Measurements from ENCODE around the gene STIM2.

DNA sequence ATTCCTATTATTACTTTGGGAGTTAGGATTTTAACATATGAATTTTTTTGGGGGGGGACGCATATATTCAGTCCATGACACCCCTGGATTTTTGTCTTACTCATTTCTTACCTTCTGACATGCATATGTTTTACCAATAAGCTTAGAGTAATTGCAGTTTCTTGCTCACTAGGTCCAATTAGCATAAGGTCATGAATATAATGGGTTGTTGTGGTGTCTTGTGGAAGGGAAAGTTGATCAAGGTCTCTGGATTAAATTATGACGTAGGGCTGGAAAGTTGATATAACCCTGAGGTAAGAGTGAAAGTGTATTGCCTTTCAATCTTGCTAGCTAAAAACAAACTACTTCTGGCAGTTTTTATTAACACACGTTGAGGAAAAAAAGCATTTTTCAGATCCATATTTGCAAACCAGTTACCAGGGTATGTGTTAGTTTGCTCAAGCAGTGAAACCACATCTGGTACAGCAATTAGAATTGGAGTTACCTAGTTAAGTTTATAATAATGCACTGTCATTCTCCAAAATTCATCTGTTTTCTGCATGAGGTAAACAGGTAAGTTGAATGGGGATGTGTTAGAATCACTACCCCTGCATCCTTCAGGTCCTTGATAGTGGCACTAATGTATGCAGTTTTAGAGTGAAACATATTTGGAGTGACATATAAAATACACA lies 32.0 kb downstream of the STIM2 start:
- TF ChIP-seq, protein P1, sequence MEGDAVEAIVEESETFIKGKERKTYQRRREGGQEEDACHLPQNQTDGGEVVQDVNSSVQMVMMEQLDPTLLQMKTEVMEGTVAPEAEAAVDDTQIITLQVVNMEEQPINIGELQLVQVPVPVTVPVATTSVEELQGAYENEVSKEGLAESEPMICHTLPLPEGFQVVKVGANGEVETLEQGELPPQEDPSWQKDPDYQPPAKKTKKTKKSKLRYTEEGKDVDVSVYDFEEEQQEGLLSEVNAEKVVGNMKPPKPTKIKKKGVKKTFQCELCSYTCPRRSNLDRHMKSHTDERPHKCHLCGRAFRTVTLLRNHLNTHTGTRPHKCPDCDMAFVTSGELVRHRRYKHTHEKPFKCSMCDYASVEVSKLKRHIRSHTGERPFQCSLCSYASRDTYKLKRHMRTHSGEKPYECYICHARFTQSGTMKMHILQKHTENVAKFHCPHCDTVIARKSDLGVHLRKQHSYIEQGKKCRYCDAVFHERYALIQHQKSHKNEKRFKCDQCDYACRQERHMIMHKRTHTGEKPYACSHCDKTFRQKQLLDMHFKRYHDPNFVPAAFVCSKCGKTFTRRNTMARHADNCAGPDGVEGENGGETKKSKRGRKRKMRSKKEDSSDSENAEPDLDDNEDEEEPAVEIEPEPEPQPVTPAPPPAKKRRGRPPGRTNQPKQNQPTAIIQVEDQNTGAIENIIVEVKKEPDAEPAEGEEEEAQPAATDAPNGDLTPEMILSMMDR (IDR thresholded peaks at IDR 0.05; ENCODE audit: borderline replicate concordance, extremely low read depth, low read length, poor library complexity, severe bottlenecking): no peak
- TF ChIP-seq EZH2 (IDR thresholded peaks at IDR 0.05; ENCODE audit: borderline replicate concordance, low read depth, low read length, severe bottlenecking): no peak

All from DND-41 (cell line).